HG03135 (cell line): ENCODE results near the gene SLCO1A2.
"Not testable (repeated sequence)": the region's sequence is repeated elsewhere in the genome, so short reads cannot be mapped to it uniquely, and the experiment has no call there.

ENCODE experiments used
- ATAC-seq: cut with Tn5 transposase; IDR thresholded peaks from one replicate; pipeline ENCODE4 v1.9.1; 2021; ENCODE audit warnings: mild to moderate bottlenecking, moderate library complexity; ENCODE audit not compliant: unreplicated experiment

Gene SLCO1A2

GRCh38 chr12:21334771-21335325 lies at the start of gene SLCO1A2:
Gene SLCO1A2 (minus strand): TSS chr12:21334917. CDS start chr12:21334647, 270 bp downstream.
- ATAC-seq = no peak

- no peak for ATAC-seq
These were observed 49.5 kb upstream of the SLCO1A2 start for GRCh38 chr12:21384261-21384660.

GRCh38 chr12:21381320-21381719 lies 46.6 kb upstream of the SLCO1A2 start:
- ATAC-seq = not testable (repeated sequence)

- no peak for ATAC-seq
These were observed 44.5 kb upstream of the SLCO1A2 start for GRCh38 chr12:21379218-21379617.

- ATAC-seq = no peak
These were observed 37.9 kb upstream of the SLCO1A2 start, which contains the start of gene IAPP for GRCh38 chr12:21372602-21373001. Gene IAPP (plus strand): TSS chr12:21372902. CDS start chr12:21373352, 450 bp downstream.

GRCh38 chr12:21370845-21371449 lies 36.2 kb upstream of the SLCO1A2 start:
- ATAC-seq = no peak

GRCh38 chr12:21369141-21369980 lies 34.6 kb upstream of the SLCO1A2 start:
- ATAC-seq = no peak

GRCh38 chr12:21360632-21361031 lies 25.9 kb upstream of the SLCO1A2 start:
- not testable (repeated sequence) for ATAC-seq

GRCh38 chr12:21354641-21355040 lies 19.9 kb upstream of the SLCO1A2 start:
- ATAC-seq = no peak

GRCh38 chr12:21353948-21354347 lies 19.2 kb upstream of the SLCO1A2 start:
- no peak for ATAC-seq

- no peak for ATAC-seq
These were observed 18.8 kb upstream of the SLCO1A2 start for GRCh38 chr12:21353487-21353886.

GRCh38 chr12:21350975-21351374 lies 16.3 kb upstream of the SLCO1A2 start:
- no peak for ATAC-seq

GRCh38 chr12:21346542-21347205 lies 12.0 kb upstream of the SLCO1A2 start:
- ATAC-seq = no peak

GRCh38 chr12:21343636-21344035 lies 8.9 kb upstream of the SLCO1A2 start:
- ATAC-seq = no peak

GRCh38 chr12:21341769-21342168 lies 7.1 kb upstream of the SLCO1A2 start:
- no peak for ATAC-seq

- no peak for ATAC-seq
These were observed 5.7 kb upstream of the SLCO1A2 start for GRCh38 chr12:21340403-21340802.

GRCh38 chr12:21339921-21340320 lies 5.2 kb upstream of the SLCO1A2 start:
- no peak for ATAC-seq

- no peak for ATAC-seq
These were observed 3.4 kb upstream of the SLCO1A2 start for GRCh38 chr12:21337959-21338744.

GRCh38 chr12:21337453-21337852 lies 2.7 kb upstream of the SLCO1A2 start:
- ATAC-seq = no peak

GRCh38 chr12:21336656-21337055 lies 1.9 kb upstream of the SLCO1A2 start:
- no peak for ATAC-seq
